G401 (cell line): ENCODE data around the gene ZNF107. TPM values are rescaled to one million over a fixed set of nuclear protein-coding genes. Genes with fewer than 3 reads are reported as not detected.
"Not testable (repeated sequence)": the region's sequence is repeated elsewhere in the genome, so short reads cannot be mapped to it uniquely, and the experiment has no call there.

Experiments used
- DNase-seq: peaks from one replicate; pipeline ENCODE4 v3.0.0-alpha.2; 2015; ENCODE audit warnings: low spot score
- in situ Hi-C: cut with HindIII; loops from 2 replicates; pipeline ENCODE4 v1.10.0; 2016; ENCODE audit warnings: low sequenced_read_pairs, mixed read lengths
- total RNA-seq: library from RNA; depleted of rRNA; stranded (reverse); fragments of >200 nt; shearing (Covaris generic); gene quantifications from 2 replicates; pipeline ENCODE4 v1.2.3, GENCODE V29; 2014; rRNA removed

ZNF107 gene
- total RNA-seq, 1 experiment from 2014 or later: 7.5 TPM

DNA sequence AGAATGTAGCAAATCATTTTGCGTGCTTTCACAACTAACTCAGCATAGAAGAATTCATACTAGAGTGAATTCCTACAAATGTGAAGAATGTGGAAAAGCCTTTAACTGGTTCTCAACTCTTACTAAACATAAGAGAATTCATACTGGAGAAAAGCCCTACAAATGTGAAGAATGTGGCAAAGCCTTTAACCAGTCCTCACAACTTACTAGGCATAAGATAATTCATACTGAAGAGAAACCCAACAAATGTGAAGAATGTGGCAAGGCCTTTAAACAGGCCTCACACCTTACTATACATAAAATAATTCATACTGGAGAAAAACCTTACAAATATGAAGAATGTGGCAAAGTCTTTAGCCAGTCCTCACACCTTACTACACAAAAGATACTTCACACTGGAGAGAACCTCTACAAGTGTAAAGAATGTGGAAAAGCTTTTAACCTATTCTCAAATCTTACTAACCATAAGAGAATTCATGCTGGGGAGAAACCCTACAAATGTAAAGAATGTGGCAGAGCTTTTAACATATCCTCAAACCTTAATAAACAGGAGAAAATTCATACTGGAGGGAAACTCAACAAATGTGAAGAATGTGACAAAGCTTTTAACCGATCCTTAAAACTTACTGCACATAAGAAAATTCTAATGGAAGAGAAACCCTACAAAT, 40.8 kb downstream of the ZNF107 start:
- in situ Hi-C loops: no loop called here
- no peak for DNase-seq

- in situ Hi-C loops, DNase-seq: not testable (repeated sequence)
Measured at GRCh38 chr7:64717896-64718295, 52.0 kb downstream of the ZNF107 start.

DNA sequence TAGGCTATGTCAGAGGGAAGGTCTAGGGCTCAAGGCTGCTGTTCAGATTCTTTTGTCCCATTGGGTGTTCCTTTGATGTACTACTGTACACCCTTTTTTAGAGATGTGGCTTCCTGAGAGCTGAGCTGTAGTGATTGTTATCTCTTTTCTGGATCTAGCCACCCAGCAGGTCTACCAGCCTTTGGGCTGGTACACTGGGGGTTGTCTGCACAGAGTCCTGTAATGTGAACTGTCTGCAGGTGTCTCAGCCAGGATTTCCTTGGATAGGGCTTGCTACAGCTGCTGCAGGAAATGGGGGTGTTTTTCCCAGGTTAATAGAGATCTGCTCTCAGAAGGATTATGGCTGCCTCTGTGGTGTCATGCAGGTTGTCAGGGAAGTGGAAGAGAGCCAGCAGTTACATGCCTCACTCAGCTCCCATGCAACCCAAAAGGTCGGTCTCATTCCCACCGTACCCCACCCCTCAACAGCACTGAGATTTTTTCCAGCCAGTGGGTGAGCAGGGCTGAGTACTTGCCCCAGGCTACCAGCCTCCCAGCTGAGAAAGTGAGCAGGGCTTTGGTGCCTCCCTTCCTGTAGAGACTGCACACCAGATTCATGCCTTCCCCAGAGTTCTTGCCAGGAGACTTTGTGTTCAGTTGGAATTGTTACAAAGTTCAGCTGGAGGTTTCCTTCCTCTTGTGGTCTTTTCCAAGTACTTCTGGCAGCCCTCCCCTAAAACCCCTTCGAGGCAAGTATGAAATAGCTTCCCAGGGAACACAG, 63.3 kb downstream of the ZNF107 start:
- in situ Hi-C loops: no loop called here

DNA sequence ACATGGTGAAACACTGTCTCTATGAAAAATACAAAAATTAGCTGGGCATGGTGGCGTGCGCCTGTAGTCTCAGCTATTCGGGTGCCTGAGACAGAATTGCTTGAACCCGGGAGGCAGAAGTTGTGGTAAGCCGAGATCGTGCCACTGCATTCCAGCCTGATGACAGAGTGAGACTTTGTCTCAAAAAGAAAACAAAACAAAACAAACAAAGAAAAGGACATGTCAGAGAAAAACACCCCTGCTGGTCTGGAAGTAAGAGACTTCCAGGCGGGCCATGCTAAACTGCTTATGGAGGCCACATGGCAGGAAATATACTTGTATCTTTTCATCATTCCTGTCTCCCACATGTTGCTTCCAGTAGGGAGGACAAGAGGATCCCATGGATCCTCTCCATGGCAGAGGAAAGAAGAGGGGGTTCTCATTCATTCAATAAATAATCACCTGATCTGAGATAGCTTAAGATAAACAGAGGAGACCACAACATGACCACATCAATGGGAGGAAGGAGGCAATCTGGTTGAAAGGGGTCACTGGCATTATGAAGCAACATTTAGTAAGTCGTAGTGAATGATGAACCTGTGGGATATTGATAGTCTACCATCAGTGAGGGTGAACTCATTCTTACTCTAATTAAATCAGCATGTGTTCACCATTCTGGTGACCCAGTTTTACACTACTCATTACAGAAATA, 67.8 kb downstream of the ZNF107 start:
- in situ Hi-C loops: no loop called here
- no peak for DNase-seq

More for the DNA sequence above, 63.3 kb downstream of the ZNF107 start:
- no peak for DNase-seq

DNA sequence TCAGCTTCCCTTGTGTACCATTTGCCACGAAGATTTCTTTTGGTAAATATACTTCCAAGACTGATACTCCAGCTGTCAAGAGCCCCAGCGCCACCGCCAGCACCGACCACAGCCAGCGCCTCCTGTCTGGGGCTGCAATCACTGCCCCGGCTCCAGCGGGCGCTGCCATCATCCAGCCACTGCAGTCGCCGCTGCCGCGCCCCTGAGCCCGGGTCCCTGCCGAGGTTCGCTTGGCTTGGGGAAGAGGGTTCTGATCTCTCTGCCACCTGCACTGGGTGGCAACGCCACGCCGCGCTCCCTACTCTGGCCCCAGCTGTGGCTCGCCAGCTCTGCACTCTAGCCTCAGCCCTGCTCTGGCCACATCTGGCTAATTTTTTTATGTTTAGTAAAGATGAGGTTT, 70.6 kb downstream of the ZNF107 start:
- DNase-seq: no peak
- in situ Hi-C loops: no loop called here

- in situ Hi-C loops, DNase-seq: not testable (repeated sequence)
Measured at GRCh38 chr7:64738403-64738802, 72.5 kb downstream of the ZNF107 start.

DNA sequence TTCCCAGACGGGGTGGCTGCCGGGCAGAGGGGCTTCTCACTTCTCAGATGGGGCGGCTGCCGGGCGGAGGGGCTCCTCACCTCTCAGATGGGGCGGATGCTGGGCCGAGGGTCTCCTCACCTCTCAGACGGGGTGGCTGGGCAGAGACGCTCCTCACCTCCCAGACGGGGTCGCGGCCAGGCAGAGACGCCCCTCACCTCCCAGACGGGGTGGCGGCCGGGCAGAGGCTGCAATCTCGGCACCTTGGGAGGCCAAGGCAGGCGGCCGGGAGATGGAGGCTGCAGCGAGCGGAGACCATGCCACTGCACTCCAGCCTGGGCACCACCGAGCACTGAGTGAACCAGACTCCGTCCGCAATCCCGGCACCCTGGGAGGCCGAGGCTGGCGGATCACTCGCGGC, 73.0 kb downstream of the ZNF107 start:
- DNase-seq, in situ Hi-C loops: not testable (repeated sequence)

- in situ Hi-C loops: no loop called here
- DNase-seq: no peak
Measured at GRCh38 chr7:64744680-64745079, 78.7 kb downstream of the ZNF107 start.

- no peak for DNase-seq
- in situ Hi-C loops: no loop called here
Measured at GRCh38 chr7:64747802-64748201, 81.9 kb downstream of the ZNF107 start.

DNA sequence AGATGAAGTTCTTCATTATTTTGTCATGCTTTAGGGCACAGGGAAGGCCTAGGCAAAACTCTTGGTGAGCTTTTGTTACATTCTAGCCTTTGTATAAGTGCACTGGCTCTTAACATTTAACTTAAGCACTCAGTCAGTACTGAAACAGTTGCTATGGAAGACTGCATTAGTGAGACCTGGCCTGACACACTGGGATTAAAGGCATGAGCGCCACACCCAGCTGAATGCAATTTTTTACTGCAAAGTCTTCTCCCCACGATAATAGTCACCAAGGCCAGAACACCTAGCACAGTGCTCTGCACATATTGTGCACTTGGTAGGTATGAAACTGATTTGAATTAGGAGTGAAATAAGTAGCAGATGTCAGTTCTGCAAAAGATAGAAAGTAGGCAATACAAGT, 87.1 kb downstream of the ZNF107 start:
- no peak for DNase-seq
- in situ Hi-C loops: no loop called here

DNA sequence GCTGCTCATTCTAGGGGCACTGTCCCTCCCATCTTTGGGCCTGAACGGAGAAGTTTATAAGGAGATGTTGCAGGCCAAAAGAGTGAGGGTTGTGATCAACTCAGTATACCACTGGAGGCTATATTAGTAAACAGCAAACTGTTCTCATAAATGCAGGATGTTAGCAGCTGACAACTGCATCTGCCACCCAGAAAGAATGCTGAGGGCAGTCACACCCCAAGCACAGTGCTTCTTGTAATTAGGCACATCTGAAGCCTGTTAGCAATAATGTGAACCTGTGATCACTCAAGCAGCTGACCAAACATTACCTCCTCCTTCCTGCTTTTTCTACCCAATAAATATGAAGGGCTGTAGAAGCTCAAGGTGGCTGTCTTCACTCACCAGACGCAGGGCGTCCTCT, 89.9 kb downstream of the ZNF107 start:
- DNase-seq: no peak
- in situ Hi-C loops: no loop called here

- no peak for DNase-seq
- in situ Hi-C loops: no loop called here
Measured at GRCh38 chr7:64758151-64758550, 92.2 kb downstream of the ZNF107 start.

Other genes with a start within 250 kb of the ZNF107 start
- gene ZNF680, start 103.1 kb upstream of the ZNF107 start, total RNA-seq: 9.4 and 18.4 TPM in 2 replicates
- gene ZNF138, start 128.3 kb downstream of the ZNF107 start, total RNA-seq: 3.8 and 6.9 TPM in 2 replicates
- gene ZNF273, start 237.1 kb downstream of the ZNF107 start, total RNA-seq: 6.3 and 8.8 TPM in 2 replicates